ENCODE results near the gene USO1. TPM values are rescaled to one million over a fixed set of nuclear protein-coding genes. Genes with fewer than 3 reads are reported as not detected.

USO1 gene
- total and polyA plus RNA-seq, 10 donors, result 16.4 to 64.8 (median 45.1) TPM

DNA sequence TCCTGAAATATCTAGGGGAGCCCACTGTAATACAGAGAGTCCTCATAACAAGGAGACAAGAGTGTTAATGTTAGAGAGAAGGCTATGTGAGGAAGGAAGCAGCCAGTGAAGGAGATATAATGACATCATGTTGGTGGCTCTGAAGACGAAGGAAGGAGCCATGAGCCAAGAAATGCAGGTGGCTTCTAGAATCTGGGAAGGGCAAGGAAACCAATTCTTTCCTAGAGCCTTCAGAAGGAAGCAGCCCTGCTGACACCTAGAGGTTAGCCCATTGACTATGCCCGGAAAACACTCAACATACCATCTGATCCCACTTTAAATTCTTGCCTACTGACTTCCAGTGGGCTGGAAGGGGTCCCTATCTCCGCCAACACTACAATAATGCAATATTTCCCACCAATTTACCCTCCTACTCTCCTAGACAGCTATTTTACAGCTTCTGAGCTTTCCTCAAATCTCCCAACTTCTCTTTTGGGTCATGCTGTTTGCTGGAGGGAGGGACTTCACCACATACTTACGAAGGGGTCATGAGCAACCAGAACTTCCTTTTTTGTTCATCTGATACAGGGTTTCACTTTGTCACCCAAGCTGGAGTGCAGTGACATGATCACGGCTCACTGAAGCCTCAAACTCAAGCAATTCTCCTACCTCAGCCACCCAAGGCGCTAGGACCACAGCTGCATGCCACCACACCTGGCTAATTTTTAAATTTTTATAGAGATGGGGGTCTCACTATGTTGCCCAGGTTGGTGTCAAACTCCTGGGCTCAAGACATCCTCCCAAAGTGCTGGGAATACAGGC, 26.0 kb upstream of the USO1 start:
- intact Hi-C loops (cut with DNase I; ENCODE audit: low total_unique reads), result no loop called here
- 32 to 51% (median 43%) methylated on average over 6 of the region's 6 CpGs for WGBS, 5 donors
- TF ChIP-seq, protein P1, sequence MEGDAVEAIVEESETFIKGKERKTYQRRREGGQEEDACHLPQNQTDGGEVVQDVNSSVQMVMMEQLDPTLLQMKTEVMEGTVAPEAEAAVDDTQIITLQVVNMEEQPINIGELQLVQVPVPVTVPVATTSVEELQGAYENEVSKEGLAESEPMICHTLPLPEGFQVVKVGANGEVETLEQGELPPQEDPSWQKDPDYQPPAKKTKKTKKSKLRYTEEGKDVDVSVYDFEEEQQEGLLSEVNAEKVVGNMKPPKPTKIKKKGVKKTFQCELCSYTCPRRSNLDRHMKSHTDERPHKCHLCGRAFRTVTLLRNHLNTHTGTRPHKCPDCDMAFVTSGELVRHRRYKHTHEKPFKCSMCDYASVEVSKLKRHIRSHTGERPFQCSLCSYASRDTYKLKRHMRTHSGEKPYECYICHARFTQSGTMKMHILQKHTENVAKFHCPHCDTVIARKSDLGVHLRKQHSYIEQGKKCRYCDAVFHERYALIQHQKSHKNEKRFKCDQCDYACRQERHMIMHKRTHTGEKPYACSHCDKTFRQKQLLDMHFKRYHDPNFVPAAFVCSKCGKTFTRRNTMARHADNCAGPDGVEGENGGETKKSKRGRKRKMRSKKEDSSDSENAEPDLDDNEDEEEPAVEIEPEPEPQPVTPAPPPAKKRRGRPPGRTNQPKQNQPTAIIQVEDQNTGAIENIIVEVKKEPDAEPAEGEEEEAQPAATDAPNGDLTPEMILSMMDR (IDR thresholded peaks at IDR 0.05 in 8 of 11, conservative IDR thresholded peaks at IDR 0.05 in 3 of 11), result no peak
- peak in 2 of 3 donors; percentile 23 to 60 for TF ChIP-seq POLR2AphosphoS5 (IDR thresholded peaks at IDR 0.05)

GRCh38 chr4:75698963-75699228, 25.5 kb upstream of the USO1 start:
- H3K4me1 ChIP-seq, result peaks cover 0 to 19% (median 14%) of the 10 kb centered on the region in 6 donors
- no peak for DNase-seq
- H3K4me3 ChIP-seq, result peak overlapping the region in 1 of 8 donors; percentile 25
- WGBS, 5 donors, result 31 to 47% (median 38%) methylated on average over 2 of the region's 2 CpGs
- peak overlapping the region; percentile 68 to 90 (median 74) for H3K27ac ChIP-seq
- peaks cover 0 to 6% (median 0%) of the 10 kb centered on the region in 6 donors for H3K36me3 ChIP-seq
- intact Hi-C loops (cut with DNase I; ENCODE audit: low total_unique reads), result no loop called here
- H3K27me3 ChIP-seq (replicated peaks in 1 of 7), result no peaks in the 10 kb centered on the region
- TF ChIP-seq POLR2A (IDR thresholded peaks at IDR 0.05) (no peak), POLR2AphosphoS5 (IDR thresholded peaks at IDR 0.05) (no peak)
- TF ChIP-seq, protein P1 (IDR thresholded peaks at IDR 0.05 in 8 of 11, conservative IDR thresholded peaks at IDR 0.05 in 3 of 11), result no peak
- H3K9me3 ChIP-seq, result no peaks in the 10 kb centered on the region

More for the DNA sequence above, 26.0 kb upstream of the USO1 start:
- H3K36me3 ChIP-seq, result peaks cover 0 to 6% (median 0%) of the 10 kb centered on the region in 6 donors
- no peaks in the 10 kb centered on the region for H3K9me3 ChIP-seq
- peak overlapping the region; percentile 68 to 90 (median 74) for H3K27ac ChIP-seq
- no peak for DNase-seq
- no peaks in the 10 kb centered on the region for H3K27me3 ChIP-seq (replicated peaks in 1 of 7)
- H3K4me3 ChIP-seq, result peak overlapping the region in 1 of 8 donors; percentile 25
- peaks cover 0 to 19% (median 14%) of the 10 kb centered on the region in 6 donors for H3K4me1 ChIP-seq

DNA sequence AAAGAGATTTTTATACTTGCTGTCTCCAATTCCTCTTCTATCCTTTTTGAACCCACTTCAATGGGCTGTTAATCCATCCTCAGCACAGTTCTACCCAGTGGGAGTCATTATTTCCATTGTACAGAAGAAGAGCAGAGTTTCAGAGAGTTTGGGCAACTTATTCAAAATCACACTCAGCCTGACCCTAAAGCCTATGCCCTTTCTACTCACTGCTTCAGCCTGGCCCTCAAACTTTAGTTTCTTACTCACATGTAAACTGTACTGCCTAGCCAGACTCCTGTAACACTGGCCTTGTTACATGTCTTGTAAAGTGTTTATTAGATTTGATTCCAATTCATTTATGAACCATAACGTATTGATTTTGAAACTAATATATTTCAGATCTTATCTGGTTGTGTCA, 25.1 kb upstream of the USO1 start:
- DNase-seq, result no peak
- WGBS, 5 donors, result 0% methylated on average over 1 of the region's 1 CpG
- no peaks in the 10 kb centered on the region for H3K27me3 ChIP-seq (replicated peaks in 1 of 7)
- H3K4me3 ChIP-seq, result no peak overlapping the region
- no peaks in the 10 kb centered on the region for H3K9me3 ChIP-seq
- TF ChIP-seq, protein P1 (IDR thresholded peaks at IDR 0.05 in 8 of 11, conservative IDR thresholded peaks at IDR 0.05 in 3 of 11), result no peak
- TF ChIP-seq POLR2A (IDR thresholded peaks at IDR 0.05) (no peak), POLR2AphosphoS5 (IDR thresholded peaks at IDR 0.05) (no peak)
- H3K36me3 ChIP-seq, result peaks cover 0 to 2% (median 0%) of the 10 kb centered on the region in 6 donors
- peaks cover 0 to 19% (median 14%) of the 10 kb centered on the region in 6 donors for H3K4me1 ChIP-seq
- peak overlapping the region; percentile 68 to 90 (median 74) for H3K27ac ChIP-seq
- intact Hi-C loops (cut with DNase I; ENCODE audit: low total_unique reads), result no loop called here

DNA sequence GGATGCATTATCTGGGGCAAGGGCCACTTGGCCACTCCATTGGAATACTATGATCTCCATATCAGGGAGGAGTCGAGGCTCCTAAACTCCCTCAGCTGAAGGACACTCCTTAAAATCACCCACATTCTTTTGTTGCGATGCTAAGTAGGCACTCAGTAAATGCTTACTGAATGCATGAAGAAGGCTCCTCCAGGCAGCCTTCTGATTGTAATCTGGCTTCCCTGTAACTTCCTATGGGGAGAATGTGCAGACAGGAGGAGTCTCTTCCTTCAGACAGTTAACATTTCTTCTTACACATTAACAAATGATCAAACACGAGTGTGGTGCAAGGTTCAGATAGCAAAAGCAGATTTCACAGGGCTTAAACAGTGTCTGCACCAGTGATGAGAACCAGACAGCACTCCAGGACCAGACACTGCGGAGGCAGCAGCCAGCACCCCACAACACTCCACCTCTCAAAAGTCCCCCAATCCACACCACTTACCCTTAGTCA, 21.4 kb upstream of the USO1 start:
- Histone ChIP-seq H3K27ac (no peak overlapping the region), H3K4me3 (no peak overlapping the region), H3K27me3 (replicated peaks in 1 of 7) (no peaks in the 10 kb centered on the region), H3K4me1 (peaks cover 0 to 17% (median 12%) of the 10 kb centered on the region in 6 donors), H3K9me3 (no peaks in the 10 kb centered on the region), H3K36me3 (peaks cover 0 to 5% (median 0%) of the 10 kb centered on the region in 6 donors)
- DNase-seq, result no peak
- 83 to 96% (median 89%) methylated on average over 4 of the region's 4 CpGs for WGBS, 5 donors
- TF ChIP-seq, protein P1 (IDR thresholded peaks at IDR 0.05 in 8 of 11, conservative IDR thresholded peaks at IDR 0.05 in 3 of 11), result no peak
- TF ChIP-seq POLR2A (IDR thresholded peaks at IDR 0.05) (no peak), POLR2AphosphoS5 (IDR thresholded peaks at IDR 0.05) (no peak)
- intact Hi-C loops (cut with DNase I; ENCODE audit: low total_unique reads), result no loop called here
